G401 (cell line): Measurements from ENCODE around the gene CNOT8. TPM values are rescaled to one million over a fixed set of nuclear protein-coding genes. Genes with fewer than 3 reads are reported as not detected.
A peak's percentile ranks its signal among the peaks of the same experiment; 100 is the strongest.
"Not testable (repeated sequence)": the region's sequence is repeated elsewhere in the genome, so short reads cannot be mapped to it uniquely, and the experiment has no call there.

Experiments used
- DNase-seq: peaks from one replicate; pipeline ENCODE4 v3.0.0-alpha.2; 2015; ENCODE audit warnings: low spot score
- in situ Hi-C: cut with HindIII; loops from 2 replicates; pipeline ENCODE4 v1.10.0; 2016; ENCODE audit warnings: low sequenced_read_pairs, mixed read lengths
- total RNA-seq: library from RNA; depleted of rRNA; stranded (reverse); fragments of >200 nt; shearing (Covaris generic); gene quantifications from 2 replicates; pipeline ENCODE4 v1.2.3, GENCODE V29; 2014

Gene CNOT8
- total RNA-seq, 1 experiment from 2014 or later: 69.6 TPM

- DNase-seq: no peak
- in situ Hi-C loops: no loop called here
Observed at GRCh38 chr5:154831451-154831850, 27.0 kb upstream of the CNOT8 start.

- DNase-seq, in situ Hi-C loops: not testable (repeated sequence)
Observed at GRCh38 chr5:154832804-154833203, 25.6 kb upstream of the CNOT8 start.

- no peak for DNase-seq
- in situ Hi-C loops: no loop called here
Observed at GRCh38 chr5:154834053-154834452, 24.4 kb upstream of the CNOT8 start.

GRCh38 chr5:154835701-154836052, 22.8 kb upstream of the CNOT8 start:
- in situ Hi-C loops, DNase-seq: not testable (repeated sequence)

- in situ Hi-C loops: no loop called here
- no peak for DNase-seq
Observed at GRCh38 chr5:154836225-154836624, 22.2 kb upstream of the CNOT8 start.

GRCh38 chr5:154837009-154837901, 21.2 kb upstream of the CNOT8 start:
- in situ Hi-C loops: no loop called here
- no peak for DNase-seq

- in situ Hi-C loops: no loop called here
- no peak for DNase-seq
Observed at GRCh38 chr5:154840435-154841272, 17.8 kb upstream of the CNOT8 start.

- no peak for DNase-seq
- in situ Hi-C loops: no loop called here
Observed at GRCh38 chr5:154841273-154841661, 17.2 kb upstream of the CNOT8 start.

- DNase-seq: no peak
- in situ Hi-C loops: no loop called here
Observed at GRCh38 chr5:154842689-154843530, 15.5 kb upstream of the CNOT8 start.

GRCh38 chr5:154844809-154845208, 13.6 kb upstream of the CNOT8 start:
- DNase-seq: no peak
- in situ Hi-C loops: no loop called here

GRCh38 chr5:154849264-154849785, 9.1 kb upstream of the CNOT8 start:
- no peak for DNase-seq
- in situ Hi-C loops: no loop called here

GRCh38 chr5:154849791-154850201, 8.6 kb upstream of the CNOT8 start:
- in situ Hi-C loops: no loop called here
- DNase-seq: no peak

- in situ Hi-C loops: no loop called here
- DNase-seq: peak; percentile 47
Observed at GRCh38 chr5:154850255-154851062, 8.0 kb upstream of the CNOT8 start, which contains the start of gene FAXDC2. Gene FAXDC2, minus strand, starts transcription at chr5:154850603. Its CDS starts 12,425 bp downstream, at chr5:154838178.

GRCh38 chr5:154851351-154851750, 7.1 kb upstream of the CNOT8 start:
- DNase-seq: no peak

GRCh38 chr5:154857530-154858296, 714 bp upstream of the CNOT8 start:
- in situ Hi-C loops: no loop called here

More at GRCh38 chr5:154851351-154851750, 7.1 kb upstream of the CNOT8 start:
- in situ Hi-C loops: no loop called here

GRCh38 chr5:154858972-154859871, 795 bp downstream of the CNOT8 start:
- DNase-seq: no peak
- in situ Hi-C loops: no loop called here

More at GRCh38 chr5:154857530-154858296, 714 bp upstream of the CNOT8 start:
- DNase-seq: peak; percentile 96
